NCI-H187 (cell line): ENCODE results near the gene DYRK1A.

Source experiments
- DNase-seq, 2 experiments: peaks; one replicate each; lab custom pipeline; 2025; lab: John Stamatoyannopoulos, UW

Gene DYRK1A

GRCh38 chr21:37365517-37366481, 774 bp upstream of the DYRK1A start:
- DNase-seq = peak in 1 of 2 experiments; percentile 20

GRCh38 chr21:37367336-37367702, 746 bp downstream of the DYRK1A start:
- DNase-seq = no peak

- DNase-seq = no peak
Measured at GRCh38 chr21:37367703-37368540, 1.3 kb downstream of the DYRK1A start.

GRCh38 chr21:37368541-37369279, 2.1 kb downstream of the DYRK1A start:
- DNase-seq = no peak

- DNase-seq = no peak
Measured at GRCh38 chr21:37369307-37369854, 2.8 kb downstream of the DYRK1A start.

- no peak for DNase-seq
Measured at GRCh38 chr21:37370152-37371040, 3.8 kb downstream of the DYRK1A start.

- no peak for DNase-seq
Measured at GRCh38 chr21:37371041-37371397, 4.4 kb downstream of the DYRK1A start.

- no peak for DNase-seq
Measured at GRCh38 chr21:37372127-37372731, 5.7 kb downstream of the DYRK1A start.

GRCh38 chr21:37372951-37373350, 6.4 kb downstream of the DYRK1A start:
- no peak for DNase-seq

- no peak for DNase-seq
Measured at GRCh38 chr21:37373539-37373938, 7.0 kb downstream of the DYRK1A start.

- no peak for DNase-seq
Measured at GRCh38 chr21:37374027-37374426, 7.5 kb downstream of the DYRK1A start.

- DNase-seq = no peak
Measured at GRCh38 chr21:37375866-37376574, 9.4 kb downstream of the DYRK1A start.

- DNase-seq = no peak
Measured at GRCh38 chr21:37378700-37379139, 12.1 kb downstream of the DYRK1A start.

- DNase-seq = no peak
Measured at GRCh38 chr21:37380349-37381323, 14.1 kb downstream of the DYRK1A start.

GRCh38 chr21:37381883-37382585, 15.5 kb downstream of the DYRK1A start:
- DNase-seq = no peak

GRCh38 chr21:37383086-37383485, 16.5 kb downstream of the DYRK1A start:
- DNase-seq = no peak

- no peak for DNase-seq
Measured at GRCh38 chr21:37383784-37384311, 17.3 kb downstream of the DYRK1A start.

GRCh38 chr21:37384416-37384815, 17.8 kb downstream of the DYRK1A start:
- DNase-seq = no peak
